HEK293 (cell line): Measurements from ENCODE around the gene EQTN.

Experiments used
- EGR2 ChIP-seq: fragments of 450-650 bp; formaldehyde crosslinking; IDR thresholded peaks from 2 replicates; pipeline ENCODE4 v1.5.1; 2016; ENCODE audit warnings: low read depth, missing biosample characterization, missing genetic modification characterization
- FEZF1 ChIP-seq: fragments of 450-650 bp; formaldehyde crosslinking; IDR thresholded peaks from 2 replicates; pipeline ENCODE4 v1.5.1; 2016; ENCODE audit warnings: missing biosample characterization, missing genetic modification characterization
- GLI2 ChIP-seq: fragments of 450-650 bp; formaldehyde crosslinking; IDR thresholded peaks from 2 replicates; pipeline ENCODE4; 2017; ENCODE audit warnings: missing biosample characterization, missing genetic modification characterization, low read depth, borderline replicate concordance
- KLF16 ChIP-seq: fragments of 450-650 bp; formaldehyde crosslinking; IDR thresholded peaks from 2 replicates; pipeline ENCODE4 v1.5.1; 2017; ENCODE audit warnings: missing biosample characterization, missing genetic modification characterization
- MZF1 ChIP-seq: fragments of 450-650 bp; formaldehyde crosslinking; IDR thresholded peaks from 2 replicates; pipeline ENCODE4 v1.5.1; 2017; ENCODE audit warnings: missing biosample characterization, missing genetic modification characterization, borderline replicate concordance
- OSR2 ChIP-seq: fragments of 450-650 bp; formaldehyde crosslinking; IDR thresholded peaks from 2 replicates; pipeline ENCODE4 v1.5.1; 2016; ENCODE audit warnings: missing biosample characterization, missing genetic modification characterization
- PRDM1 ChIP-seq: fragments of 450-650 bp; formaldehyde crosslinking; IDR thresholded peaks from 2 replicates; pipeline ENCODE4; 2016; ENCODE audit warnings: missing biosample characterization, missing genetic modification characterization
- RBAK ChIP-seq: fragments of 450-650 bp; formaldehyde crosslinking; IDR thresholded peaks from 2 replicates; pipeline ENCODE4 v1.5.1; 2016; ENCODE audit warnings: missing biosample characterization, missing genetic modification characterization
- REPIN1 ChIP-seq: fragments of 450-650 bp; formaldehyde crosslinking; IDR thresholded peaks from 2 replicates; pipeline ENCODE4 v1.5.1; 2017; ENCODE audit warnings: missing biosample characterization, missing genetic modification characterization, low read depth
- SCRT1 ChIP-seq: fragments of 450-650 bp; formaldehyde crosslinking; IDR thresholded peaks from 2 replicates; pipeline ENCODE4 v1.5.1; 2016; ENCODE audit warnings: missing biosample characterization, missing genetic modification characterization, borderline replicate concordance
- ZBTB1 ChIP-seq: fragments of 450-650 bp; formaldehyde crosslinking; IDR thresholded peaks from 2 replicates; pipeline ENCODE4 v1.5.1; 2016; ENCODE audit warnings: missing biosample characterization, missing genetic modification characterization
- ZBTB48 ChIP-seq: fragments of 450-650 bp; formaldehyde crosslinking; IDR thresholded peaks from 2 replicates; pipeline ENCODE4 v1.5.1; 2016; ENCODE audit warnings: missing biosample characterization, missing genetic modification characterization
- ZBTB7A ChIP-seq: fragments of 450-650 bp; formaldehyde crosslinking; IDR thresholded peaks from 2 replicates; pipeline ENCODE4 v1.5.1; 2016; ENCODE audit warnings: low read depth, missing biosample characterization, missing genetic modification characterization
- ZEB2 ChIP-seq: fragments of 450-650 bp; formaldehyde crosslinking; IDR thresholded peaks from 2 replicates; pipeline ENCODE4 v1.5.1; 2016; ENCODE audit warnings: missing biosample characterization, missing genetic modification characterization
- ZNF140 ChIP-seq: fragments of 450-650 bp; formaldehyde crosslinking; IDR thresholded peaks from 2 replicates; pipeline ENCODE4 v1.5.1; 2016; ENCODE audit warnings: missing biosample characterization, missing genetic modification characterization
- ZNF146 ChIP-seq: fragments of 450-650 bp; formaldehyde crosslinking; IDR thresholded peaks from 2 replicates; pipeline ENCODE4 v1.5.1; 2016; ENCODE audit warnings: missing biosample characterization, missing genetic modification characterization
- ZNF157 ChIP-seq: fragments of 450-650 bp; formaldehyde crosslinking; IDR thresholded peaks from 2 replicates; pipeline ENCODE4 v1.5.1; 2016; ENCODE audit warnings: missing biosample characterization, missing genetic modification characterization
- ZNF2 ChIP-seq: fragments of 450-650 bp; formaldehyde crosslinking; IDR thresholded peaks from 2 replicates; pipeline ENCODE4 v1.5.1; 2016; ENCODE audit warnings: missing biosample characterization, missing genetic modification characterization
- ZNF221 ChIP-seq: fragments of 450-650 bp; formaldehyde crosslinking; IDR thresholded peaks from 2 replicates; pipeline ENCODE4 v1.5.1; 2017; ENCODE audit warnings: missing biosample characterization, missing genetic modification characterization, borderline replicate concordance
- ZNF274 ChIP-seq, 2 experiments: fragments of 200-500 bp in 1 of 2; fragments of 450-650 bp in 1 of 2; sonication (Bioruptor generic) in 1 of 2; formaldehyde crosslinking in 1 of 2; IDR thresholded peaks; 2 replicates each; pipeline versions ENCODE4 v1.5.1 to v1.6.1; 2014 to 2016; ENCODE audit warnings: borderline replicate concordance in 1 of 2, inconsistent platforms in 1 of 2, low read length in 1 of 2, missing biosample characterization in 1 of 2, missing genetic modification characterization in 1 of 2
- ZNF302 ChIP-seq: fragments of 450-650 bp; formaldehyde crosslinking; IDR thresholded peaks from 2 replicates; pipeline ENCODE4 v1.5.1; 2016; ENCODE audit warnings: missing biosample characterization, missing genetic modification characterization, low read depth
- ZNF48 ChIP-seq: fragments of 450-650 bp; formaldehyde crosslinking; IDR thresholded peaks from 2 replicates; pipeline ENCODE4 v1.5.1; 2016; ENCODE audit warnings: missing biosample characterization, missing genetic modification characterization
- ZNF561 ChIP-seq: fragments of 450-650 bp; IDR thresholded peaks from 2 replicates; pipeline ENCODE4 v1.5.1; 2018; ENCODE audit warnings: missing biosample characterization, missing genetic modification characterization, borderline replicate concordance
- ZNF660 ChIP-seq: fragments of 450-650 bp; IDR thresholded peaks from 2 replicates; pipeline ENCODE4 v1.5.1; 2018; ENCODE audit warnings: missing biosample characterization, mild to moderate bottlenecking, missing genetic modification characterization
- ZNF768 ChIP-seq: fragments of 450-650 bp; formaldehyde crosslinking; IDR thresholded peaks from 2 replicates; pipeline ENCODE4 v1.5.1; 2018; ENCODE audit warnings: missing biosample characterization, mild to moderate bottlenecking, missing genetic modification characterization
- ZNF785 ChIP-seq: fragments of 450-650 bp; formaldehyde crosslinking; IDR thresholded peaks from 2 replicates; pipeline ENCODE4 v1.5.1; 2016; ENCODE audit warnings: missing biosample characterization, missing genetic modification characterization
- TF ChIP-seq, protein P1 (sequence below): fragments of 450-650 bp; formaldehyde crosslinking; IDR thresholded peaks from 2 replicates; pipeline ENCODE4 v1.5.1; 2017; ENCODE audit warnings: missing biosample characterization, missing genetic modification characterization
- TF ChIP-seq, protein P2 (sequence below): fragments of 450-650 bp; formaldehyde crosslinking; IDR thresholded peaks from 2 replicates; pipeline ENCODE4 v1.5.1; 2016; ENCODE audit warnings: missing biosample characterization, missing genetic modification characterization
- TF ChIP-seq, protein P3 (sequence below): fragments of 450-650 bp; formaldehyde crosslinking; IDR thresholded peaks from 2 replicates; pipeline ENCODE4 v1.5.1; 2016; ENCODE audit warnings: missing biosample characterization, missing genetic modification characterization, low read depth
- TF ChIP-seq, protein P4 (sequence below): fragments of 450-650 bp; formaldehyde crosslinking; IDR thresholded peaks from 2 replicates; pipeline ENCODE4 v1.5.1; 2017; ENCODE audit warnings: missing biosample characterization, missing genetic modification characterization
- TF ChIP-seq, protein P5 (sequence below): fragments of 450-650 bp; formaldehyde crosslinking; IDR thresholded peaks from 2 replicates; pipeline ENCODE4 v1.5.1; 2017; ENCODE audit warnings: missing biosample characterization, missing genetic modification characterization

EQTN gene

DNA sequence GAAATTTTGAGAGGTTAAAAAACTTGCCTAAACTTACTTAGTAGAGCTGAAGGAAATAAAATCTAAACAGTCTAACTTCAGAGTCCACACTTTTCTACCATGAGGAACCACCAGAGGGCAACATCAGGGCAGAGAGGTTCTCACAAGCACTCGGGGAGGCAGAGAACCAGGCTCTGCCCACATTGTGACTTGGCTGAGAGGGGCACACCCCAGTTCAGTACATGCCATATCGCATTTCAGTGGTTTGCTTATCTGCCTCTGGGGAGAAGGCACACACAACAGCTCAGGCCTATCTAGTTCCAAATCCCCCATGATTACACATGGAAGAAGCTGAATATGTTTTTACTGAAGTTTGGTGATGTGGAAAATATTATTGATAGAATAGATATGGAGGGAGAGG is 49.2 kb downstream of the EQTN start (continued):
- TF ChIP-seq, protein P1, sequence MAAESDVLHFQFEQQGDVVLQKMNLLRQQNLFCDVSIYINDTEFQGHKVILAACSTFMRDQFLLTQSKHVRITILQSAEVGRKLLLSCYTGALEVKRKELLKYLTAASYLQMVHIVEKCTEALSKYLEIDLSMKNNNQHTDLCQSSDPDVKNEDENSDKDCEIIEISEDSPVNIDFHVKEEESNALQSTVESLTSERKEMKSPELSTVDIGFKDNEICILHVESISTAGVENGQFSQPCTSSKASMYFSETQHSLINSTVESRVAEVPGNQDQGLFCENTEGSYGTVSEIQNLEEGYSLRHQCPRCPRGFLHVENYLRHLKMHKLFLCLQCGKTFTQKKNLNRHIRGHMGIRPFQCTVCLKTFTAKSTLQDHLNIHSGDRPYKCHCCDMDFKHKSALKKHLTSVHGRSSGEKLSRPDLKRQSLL = no peak
- TF ChIP-seq EGR2 (tag by site-specific recombination) (no peak), ZNF140 (tag by site-specific recombination) (no peak), GLI2 (tag by site-specific recombination) (no peak), OSR2 (tag by site-specific recombination) (no peak), RBAK (tag by site-specific recombination) (no peak), MZF1 (tag by site-specific recombination) (peak; percentile 64; the same call in 1 of the 2 replicates), ZNF157 (tag by site-specific recombination) (no peak), ZNF48 (tag by site-specific recombination) (no peak), ZNF561 (tag by site-specific recombination) (0 out of 2 replicates have a peak, but pooled peaks have one; percentile 17), ZEB2 (tag by site-specific recombination) (0 out of 2 replicates have a peak, but pooled peaks have one; percentile 28), ZBTB7A (tag by site-specific recombination) (no peak), PRDM1 (tag by site-specific recombination) (no peak), ZNF274 (IDR thresholded peaks at IDR 0.05; ENCODE audit: low read length) (no peak), ZNF274 (tag by site-specific recombination; IDR thresholded peaks at IDR 0.05; ENCODE audit: borderline replicate concordance) (no peak), ZNF768 (tag by site-specific recombination) (no peak), ZNF2 (tag by site-specific recombination) (no peak), ZBTB1 (no peak), ZNF785 (tag by site-specific recombination) (no peak), ZNF660 (peak; percentile 48; the same call in 1 of the 2 replicates), FEZF1 (tag by site-specific recombination) (no peak), ZNF302 (tag by site-specific recombination) (no peak), REPIN1 (tag by site-specific recombination) (no peak), KLF16 (tag by site-specific recombination) (no peak), ZNF221 (tag by site-specific recombination) (no peak), ZBTB48 (tag by site-specific recombination) (no peak), SCRT1 (tag by site-specific recombination) (no peak), ZNF146 (no peak)
- TF ChIP-seq, protein P2, sequence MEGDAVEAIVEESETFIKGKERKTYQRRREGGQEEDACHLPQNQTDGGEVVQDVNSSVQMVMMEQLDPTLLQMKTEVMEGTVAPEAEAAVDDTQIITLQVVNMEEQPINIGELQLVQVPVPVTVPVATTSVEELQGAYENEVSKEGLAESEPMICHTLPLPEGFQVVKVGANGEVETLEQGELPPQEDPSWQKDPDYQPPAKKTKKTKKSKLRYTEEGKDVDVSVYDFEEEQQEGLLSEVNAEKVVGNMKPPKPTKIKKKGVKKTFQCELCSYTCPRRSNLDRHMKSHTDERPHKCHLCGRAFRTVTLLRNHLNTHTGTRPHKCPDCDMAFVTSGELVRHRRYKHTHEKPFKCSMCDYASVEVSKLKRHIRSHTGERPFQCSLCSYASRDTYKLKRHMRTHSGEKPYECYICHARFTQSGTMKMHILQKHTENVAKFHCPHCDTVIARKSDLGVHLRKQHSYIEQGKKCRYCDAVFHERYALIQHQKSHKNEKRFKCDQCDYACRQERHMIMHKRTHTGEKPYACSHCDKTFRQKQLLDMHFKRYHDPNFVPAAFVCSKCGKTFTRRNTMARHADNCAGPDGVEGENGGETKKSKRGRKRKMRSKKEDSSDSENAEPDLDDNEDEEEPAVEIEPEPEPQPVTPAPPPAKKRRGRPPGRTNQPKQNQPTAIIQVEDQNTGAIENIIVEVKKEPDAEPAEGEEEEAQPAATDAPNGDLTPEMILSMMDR (tag by site-specific recombination) = 0 out of 2 replicates have a peak, but pooled peaks have one; percentile 21
- TF ChIP-seq, protein P3, sequence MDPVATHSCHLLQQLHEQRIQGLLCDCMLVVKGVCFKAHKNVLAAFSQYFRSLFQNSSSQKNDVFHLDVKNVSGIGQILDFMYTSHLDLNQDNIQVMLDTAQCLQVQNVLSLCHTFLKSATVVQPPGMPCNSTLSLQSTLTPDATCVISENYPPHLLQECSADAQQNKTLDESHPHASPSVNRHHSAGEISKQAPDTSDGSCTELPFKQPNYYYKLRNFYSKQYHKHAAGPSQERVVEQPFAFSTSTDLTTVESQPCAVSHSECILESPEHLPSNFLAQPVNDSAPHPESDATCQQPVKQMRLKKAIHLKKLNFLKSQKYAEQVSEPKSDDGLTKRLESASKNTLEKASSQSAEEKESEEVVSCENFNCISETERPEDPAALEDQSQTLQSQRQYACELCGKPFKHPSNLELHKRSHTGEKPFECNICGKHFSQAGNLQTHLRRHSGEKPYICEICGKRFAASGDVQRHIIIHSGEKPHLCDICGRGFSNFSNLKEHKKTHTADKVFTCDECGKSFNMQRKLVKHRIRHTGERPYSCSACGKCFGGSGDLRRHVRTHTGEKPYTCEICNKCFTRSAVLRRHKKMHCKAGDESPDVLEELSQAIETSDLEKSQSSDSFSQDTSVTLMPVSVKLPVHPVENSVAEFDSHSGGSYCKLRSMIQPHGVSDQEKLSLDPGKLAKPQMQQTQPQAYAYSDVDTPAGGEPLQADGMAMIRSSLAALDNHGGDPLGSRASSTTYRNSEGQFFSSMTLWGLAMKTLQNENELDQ (tag by site-specific recombination) = no peak
- TF ChIP-seq, protein P4, sequence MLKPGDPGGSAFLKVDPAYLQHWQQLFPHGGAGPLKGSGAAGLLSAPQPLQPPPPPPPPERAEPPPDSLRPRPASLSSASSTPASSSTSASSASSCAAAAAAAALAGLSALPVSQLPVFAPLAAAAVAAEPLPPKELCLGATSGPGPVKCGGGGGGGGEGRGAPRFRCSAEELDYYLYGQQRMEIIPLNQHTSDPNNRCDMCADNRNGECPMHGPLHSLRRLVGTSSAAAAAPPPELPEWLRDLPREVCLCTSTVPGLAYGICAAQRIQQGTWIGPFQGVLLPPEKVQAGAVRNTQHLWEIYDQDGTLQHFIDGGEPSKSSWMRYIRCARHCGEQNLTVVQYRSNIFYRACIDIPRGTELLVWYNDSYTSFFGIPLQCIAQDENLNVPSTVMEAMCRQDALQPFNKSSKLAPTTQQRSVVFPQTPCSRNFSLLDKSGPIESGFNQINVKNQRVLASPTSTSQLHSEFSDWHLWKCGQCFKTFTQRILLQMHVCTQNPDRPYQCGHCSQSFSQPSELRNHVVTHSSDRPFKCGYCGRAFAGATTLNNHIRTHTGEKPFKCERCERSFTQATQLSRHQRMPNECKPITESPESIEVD = no peak
- TF ChIP-seq, protein P5, sequence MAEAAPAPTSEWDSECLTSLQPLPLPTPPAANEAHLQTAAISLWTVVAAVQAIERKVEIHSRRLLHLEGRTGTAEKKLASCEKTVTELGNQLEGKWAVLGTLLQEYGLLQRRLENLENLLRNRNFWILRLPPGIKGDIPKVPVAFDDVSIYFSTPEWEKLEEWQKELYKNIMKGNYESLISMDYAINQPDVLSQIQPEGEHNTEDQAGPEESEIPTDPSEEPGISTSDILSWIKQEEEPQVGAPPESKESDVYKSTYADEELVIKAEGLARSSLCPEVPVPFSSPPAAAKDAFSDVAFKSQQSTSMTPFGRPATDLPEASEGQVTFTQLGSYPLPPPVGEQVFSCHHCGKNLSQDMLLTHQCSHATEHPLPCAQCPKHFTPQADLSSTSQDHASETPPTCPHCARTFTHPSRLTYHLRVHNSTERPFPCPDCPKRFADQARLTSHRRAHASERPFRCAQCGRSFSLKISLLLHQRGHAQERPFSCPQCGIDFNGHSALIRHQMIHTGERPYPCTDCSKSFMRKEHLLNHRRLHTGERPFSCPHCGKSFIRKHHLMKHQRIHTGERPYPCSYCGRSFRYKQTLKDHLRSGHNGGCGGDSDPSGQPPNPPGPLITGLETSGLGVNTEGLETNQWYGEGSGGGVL (tag by site-specific recombination) = no peak
